Dedifferentiated amniotic fluid mesenchymal stem cell (primary cell): ENCODE results near the gene RAB40AL.
"Not testable (repeated sequence)": the region's sequence is repeated elsewhere in the genome, so short reads cannot be mapped to it uniquely, and the experiment has no call there.

Source experiments
- DNase-seq: peaks from one replicate; pipeline ENCODE4 v3.0.0-alpha.2; 2016; ENCODE audit errors: extremely low spot score

RAB40AL gene, protein sequence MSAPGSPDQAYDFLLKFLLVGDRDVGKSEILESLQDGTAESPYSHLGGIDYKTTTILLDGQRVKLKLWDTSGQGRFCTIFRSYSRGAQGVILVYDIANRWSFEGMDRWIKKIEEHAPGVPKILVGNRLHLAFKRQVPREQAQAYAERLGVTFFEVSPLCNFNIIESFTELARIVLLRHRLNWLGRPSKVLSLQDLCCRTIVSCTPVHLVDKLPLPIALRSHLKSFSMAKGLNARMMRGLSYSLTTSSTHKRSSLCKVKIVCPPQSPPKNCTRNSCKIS

DNA sequence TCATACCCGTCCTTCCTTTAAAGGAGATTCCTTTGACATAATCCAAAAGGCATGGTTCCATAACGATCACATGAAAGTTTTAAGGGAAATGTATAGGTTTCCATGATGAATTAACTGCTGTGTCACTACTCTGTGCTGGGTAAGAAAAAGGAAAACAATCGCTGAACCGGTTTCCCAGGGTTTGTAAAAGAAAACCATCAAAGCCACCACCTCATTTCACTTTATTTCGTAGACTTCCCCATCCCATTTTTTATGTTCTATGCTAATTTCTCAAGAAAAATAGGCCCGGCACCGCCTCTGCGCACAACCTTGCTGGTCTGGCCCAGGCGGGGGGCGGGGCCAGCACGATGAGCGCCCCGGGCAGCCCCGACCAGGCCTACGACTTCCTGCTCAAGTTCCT is at the start of gene RAB40AL:
Gene RAB40AL (plus strand): TSS at position 301 of the 400 bp plus-strand sequence. CDS start 47 bp downstream, at position 348.
- not testable (repeated sequence) for DNase-seq

DNA sequence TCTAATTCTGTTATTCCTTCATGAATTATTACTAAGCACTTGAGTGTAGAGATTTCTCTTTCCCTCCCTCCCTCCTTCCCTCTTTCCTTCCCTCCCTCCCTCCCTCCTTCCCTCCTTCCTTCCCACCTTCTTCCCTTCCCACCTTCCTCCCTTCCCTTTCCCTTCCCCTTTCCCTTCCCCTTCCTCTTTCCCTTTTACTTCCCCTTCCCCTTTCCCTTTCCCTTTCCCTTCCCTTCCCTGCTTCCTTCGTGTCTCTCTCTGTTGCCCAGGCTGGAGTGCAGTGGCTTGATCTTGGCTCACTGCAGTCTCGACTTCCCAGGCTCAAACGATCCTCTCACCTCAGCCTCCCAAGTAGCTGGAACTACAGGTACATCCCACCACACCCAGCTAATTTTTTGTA is 49.4 kb upstream of the RAB40AL start:
- no peak for DNase-seq

DNA sequence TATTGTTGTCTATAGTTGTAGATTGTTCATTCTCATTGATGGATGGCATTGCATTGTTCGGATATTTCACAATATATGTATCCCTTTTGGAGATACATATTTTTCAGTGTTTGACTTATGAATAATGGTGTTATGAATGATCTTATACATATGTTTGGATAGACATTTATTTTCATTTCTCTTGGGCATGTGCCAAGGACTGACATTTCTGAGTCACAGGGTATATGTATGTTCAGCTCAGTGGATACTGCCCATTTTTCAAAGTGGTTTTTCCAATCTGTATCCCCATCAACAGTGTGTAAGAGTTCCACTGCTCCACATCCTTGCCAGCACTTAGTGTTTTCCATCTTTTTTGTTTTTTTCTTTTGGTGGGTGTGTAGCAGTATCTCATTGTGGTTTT is 45.0 kb upstream of the RAB40AL start:
- DNase-seq, result no peak

DNA sequence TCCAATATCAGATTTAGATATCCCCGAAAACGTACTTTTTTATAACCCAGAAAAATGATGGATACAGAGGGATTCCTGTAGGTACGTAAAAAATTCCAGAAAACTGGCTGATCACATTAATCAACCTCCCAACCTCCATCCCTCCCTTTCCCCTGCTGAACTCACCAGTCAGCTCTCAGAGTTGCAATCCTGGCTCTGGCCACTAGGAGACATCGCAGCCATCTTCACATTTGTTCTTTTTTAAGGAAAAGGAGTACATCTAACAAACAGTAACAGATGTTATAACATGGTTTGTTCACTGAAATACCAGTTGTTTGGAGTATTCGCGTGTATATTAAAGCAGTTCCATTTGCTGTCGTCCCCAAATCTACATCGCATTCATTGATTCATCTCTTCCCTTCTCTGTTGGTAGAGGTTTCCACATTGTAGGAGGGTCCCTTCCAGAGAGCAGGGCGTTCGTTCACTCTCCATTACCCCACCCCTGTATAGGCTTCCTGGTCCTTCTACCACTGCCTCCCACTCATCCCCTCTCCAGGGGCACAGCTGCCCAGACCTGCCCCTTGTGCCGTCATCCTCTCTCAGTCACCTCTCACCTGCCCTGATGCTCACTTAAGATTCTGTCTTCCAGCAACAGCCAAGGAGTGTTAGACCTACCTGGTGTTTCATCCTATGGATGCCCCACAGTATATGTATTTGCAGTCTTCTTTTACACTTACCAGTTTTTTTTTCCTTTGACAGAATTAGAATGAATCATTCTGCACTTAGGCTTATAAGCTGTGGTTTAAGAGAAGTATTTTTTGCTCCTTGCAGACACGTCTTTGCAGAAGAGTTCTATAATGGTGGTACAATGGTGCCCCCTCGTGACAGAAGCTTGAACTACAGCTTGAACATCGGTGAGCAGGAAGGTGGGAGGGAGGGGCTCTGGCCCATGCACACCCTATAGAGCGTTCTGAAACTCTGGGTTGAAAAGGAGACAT is 36.8 kb upstream of the RAB40AL start:
- DNase-seq, result peak; percentile 54

DNA sequence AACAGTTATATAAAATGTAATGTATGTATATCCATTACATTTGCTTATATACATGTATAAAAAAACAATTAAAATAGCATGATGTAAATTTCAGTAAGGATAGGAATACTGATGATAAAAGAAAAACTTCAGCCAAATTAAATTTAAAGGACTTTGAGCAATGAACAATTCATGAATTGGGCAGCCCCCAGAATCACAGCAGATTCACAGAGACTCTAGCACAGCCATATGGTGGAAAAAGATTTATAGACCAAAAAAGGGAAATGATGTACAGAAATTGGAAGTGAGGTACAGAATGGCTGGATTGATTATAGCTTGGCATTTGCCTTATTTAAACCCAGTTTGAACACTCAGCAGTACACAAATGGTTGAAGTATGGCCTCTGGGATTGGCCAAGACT is 34.7 kb upstream of the RAB40AL start:
- no peak for DNase-seq

DNA sequence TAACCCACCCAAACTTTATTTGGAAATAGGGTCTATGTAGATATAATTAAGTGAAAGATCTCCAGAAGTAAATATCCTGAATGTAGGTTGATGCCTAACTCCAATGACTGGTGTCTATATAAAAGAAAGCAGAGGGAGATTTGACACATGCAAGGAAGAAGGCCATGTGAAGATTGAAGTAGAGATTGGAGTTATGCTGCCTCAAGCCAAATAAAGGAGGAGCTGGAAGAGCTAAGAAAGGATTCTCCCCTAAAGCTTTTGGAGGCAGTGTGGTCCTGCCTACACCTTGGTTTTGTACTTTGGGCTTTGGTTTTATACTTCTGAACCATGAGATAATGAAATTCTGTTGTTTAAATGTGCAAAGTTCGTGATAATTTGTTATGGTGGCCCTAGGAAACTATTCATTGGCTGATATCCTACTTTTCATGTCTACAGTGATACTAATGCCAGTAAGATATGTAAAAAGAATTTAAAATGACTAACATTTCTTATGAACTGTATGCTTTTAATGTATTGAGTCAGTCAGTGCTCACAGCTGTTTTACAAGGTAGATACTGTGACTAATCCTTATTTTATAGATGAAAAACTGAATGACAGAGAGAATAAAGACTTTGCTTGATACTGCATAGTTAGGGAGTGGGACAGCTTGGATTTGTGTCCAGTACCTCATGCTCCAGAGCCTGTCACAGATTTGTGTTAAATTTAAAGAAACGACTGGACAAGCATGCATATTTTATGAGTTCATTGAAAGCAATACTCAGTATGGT is 5.9 kb upstream of the RAB40AL start:
- DNase-seq, result no peak

DNA sequence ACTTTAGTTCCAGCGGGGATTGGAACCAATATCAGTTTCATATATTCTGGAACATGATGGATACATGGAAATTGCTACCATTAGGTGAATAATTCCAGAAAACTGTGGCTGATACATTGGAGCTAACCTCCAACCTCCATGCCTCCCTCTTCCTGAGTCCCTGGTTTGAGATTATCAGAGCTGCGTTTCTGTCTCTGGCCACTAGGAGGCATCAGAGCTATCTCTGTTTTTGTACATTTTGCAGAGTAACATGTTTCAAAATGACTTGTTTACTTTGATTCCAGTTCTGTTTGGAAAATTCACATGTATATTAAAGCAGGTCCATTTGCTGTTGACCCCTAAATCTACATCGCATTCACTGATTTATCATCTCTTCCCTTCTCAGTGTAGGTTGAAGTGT is 2.4 kb upstream of the RAB40AL start:
- no peak for DNase-seq

DNA sequence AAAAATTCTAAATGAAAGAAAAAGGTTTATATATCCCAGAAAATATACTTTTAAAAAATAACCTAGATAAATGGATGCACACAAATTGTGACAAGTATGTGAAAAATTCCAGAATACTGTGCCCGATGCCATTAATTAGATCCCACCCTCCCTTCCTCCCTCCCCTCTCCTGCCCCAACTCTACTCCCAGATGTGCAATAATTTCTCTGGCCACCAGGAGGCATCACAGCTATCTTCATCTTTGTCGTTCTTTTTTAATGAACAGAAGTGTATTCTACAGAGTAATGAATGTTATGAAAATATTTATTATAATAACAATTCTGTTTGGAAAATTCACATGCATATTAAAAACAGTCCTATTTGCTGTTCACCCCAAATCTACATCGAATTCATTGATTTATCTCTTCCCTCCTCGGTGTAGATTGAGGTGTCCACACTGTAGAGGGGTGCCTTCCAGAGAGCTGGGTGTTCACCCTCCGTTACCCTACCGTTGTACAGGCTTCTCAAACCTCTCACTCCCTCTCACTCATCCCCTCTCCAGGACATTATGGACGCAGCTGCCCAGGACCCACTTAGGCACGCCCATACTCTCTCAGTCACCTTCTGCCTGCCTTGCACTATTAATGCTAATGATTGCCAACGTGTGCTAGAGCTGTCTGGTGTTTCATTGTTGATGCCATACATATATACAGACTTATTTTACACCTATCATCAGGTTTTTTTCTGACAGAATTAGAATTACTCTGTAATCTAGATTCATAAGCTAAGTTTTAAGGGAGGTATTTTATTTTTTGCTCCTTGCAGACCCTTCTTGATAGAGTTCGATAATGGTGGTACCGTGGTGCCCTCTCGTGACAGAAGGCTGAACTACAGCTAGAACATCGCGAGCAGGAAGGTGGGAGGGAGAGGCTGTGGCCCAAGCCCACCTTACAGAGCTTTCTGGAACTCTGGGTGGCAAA is 14.1 kb downstream of the RAB40AL start:
- peak; percentile 20 for DNase-seq

DNA sequence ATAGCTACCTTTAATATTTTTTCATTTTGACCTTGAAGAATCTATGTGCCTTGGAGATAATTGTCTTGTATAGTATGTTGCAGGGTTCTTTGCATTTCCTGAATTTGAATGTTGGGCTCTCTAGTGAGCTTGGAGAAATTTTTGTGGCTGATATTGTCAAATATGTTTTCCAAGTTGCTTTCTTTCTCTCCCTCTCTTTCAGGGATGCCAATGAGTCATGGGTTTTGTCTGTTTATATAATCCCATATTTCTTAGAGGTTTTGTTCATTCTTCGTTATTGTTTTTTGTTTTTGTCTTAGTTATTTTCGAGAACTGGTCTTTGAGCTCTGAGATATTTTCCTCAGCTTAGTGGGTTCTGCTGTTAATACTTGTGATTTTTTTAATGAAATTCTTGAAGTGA is 20.7 kb downstream of the RAB40AL start:
- DNase-seq, result peak; percentile 25

DNA sequence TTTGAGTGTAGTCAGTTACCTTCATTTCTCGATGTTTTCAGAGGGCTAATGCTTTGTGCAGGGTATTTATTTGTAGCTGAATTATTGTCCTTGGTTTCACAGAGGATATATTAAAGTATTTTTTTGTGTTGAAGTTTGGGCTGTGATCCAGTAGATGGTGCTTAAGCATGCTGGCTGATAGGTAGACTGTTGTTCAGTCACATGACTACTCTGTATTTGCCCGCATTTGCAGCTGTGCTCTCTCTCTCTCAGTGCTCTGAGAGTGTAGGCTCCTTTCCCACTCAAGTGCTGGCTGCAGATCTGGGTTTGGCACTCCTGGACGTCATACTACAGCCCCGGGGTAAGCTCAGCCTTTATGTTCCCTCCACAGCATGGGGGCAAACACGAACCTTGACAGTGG is 21.7 kb downstream of the RAB40AL start:
- DNase-seq, result no peak

DNA sequence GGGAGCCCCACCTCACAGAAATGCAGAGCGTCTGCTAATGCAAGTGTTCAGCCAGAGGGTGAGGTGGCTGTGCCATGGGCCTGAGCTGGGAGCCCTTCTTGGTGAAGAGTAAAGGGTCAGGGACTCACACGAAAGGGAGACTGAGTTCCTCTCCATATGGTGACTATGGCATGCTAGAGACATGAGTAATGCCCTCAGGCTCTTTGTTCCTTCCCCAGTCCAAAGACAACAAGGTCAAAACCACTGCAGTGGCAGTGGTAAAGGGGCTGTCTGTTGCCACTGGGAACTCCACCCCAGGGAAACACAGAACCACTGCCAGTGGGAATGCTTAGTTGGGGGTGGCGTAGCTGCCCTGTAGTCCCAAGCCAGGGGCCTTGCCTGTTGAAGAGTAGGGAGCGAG is 22.4 kb downstream of the RAB40AL start:
- DNase-seq, result peak; percentile 76

DNA sequence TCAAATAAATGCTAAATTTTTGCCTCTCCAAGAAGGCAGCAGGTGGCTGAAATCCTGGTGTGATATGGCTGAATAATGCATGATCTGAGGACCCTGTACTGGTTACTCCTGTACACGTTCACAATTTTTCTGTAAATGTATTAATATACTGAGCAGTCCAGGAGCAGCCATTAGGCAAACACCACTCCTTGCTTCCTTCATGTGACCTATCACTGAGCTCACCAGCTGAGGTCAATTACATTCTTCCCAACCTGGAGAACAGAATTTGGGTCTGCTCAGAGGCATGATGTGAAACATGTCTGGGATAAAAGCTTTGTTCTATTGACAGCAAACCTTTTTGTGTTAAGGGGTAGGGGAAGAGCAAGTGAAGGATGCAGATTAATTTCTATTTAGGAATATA is 26.9 kb downstream of the RAB40AL start:
- no peak for DNase-seq

DNA sequence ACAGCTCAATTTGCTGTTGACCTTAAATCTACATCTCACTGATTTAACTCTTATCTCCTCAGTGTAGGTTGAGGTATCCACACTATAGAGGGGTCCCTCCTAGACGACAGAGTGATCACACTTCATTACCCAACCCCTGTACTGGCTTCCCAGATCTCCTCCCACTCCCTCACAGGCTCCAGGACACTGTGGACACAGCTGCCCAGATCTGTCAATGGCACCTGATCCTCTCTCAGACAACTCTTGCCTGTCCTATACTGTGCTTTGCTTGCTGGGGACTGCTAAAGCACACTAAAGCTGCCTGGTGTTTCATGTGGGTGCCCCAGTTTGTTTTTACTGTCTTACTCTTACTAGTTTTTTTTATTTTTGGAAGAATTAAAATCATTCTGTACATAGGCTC is 27.9 kb downstream of the RAB40AL start:
- no peak for DNase-seq

DNA sequence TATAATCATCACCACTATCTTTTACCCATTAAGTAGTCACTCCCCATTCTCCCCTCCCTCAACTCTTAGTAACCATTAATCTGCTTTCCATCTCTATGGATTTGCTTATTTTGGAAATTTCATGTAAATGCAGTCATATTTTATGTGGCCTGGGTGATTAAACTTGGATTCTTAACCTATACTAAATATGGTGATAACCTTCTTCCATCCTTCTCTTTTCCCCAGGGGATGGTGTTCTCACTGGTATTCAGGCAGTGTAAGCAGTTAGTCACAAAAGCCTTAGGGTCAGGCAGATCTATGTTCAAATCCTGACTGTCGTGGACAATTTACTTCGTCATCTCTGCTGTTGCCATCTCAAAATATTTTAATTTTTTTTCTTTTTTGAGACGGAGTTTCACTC is 29.6 kb downstream of the RAB40AL start:
- no peak for DNase-seq

DNA sequence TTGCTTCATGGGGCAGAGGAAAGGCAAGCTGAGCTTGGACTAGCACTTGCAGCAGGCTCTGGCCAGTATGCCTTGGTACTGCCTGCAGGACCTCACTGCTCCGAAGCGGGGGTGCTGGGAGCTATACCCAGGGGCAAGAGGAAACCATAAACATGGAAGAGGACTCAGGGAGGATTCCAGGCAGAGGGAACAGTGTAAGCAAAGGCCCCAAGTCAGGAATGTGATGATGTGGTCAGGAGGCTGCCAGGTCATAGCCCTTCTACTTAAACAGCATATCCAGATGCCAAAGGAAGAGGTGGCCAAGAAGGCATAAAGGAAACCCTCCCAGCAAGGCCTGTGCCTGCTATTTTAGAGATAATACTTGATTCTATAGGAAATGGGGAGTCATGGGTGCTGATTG is 31.1 kb downstream of the RAB40AL start:
- DNase-seq, result no peak

DNA sequence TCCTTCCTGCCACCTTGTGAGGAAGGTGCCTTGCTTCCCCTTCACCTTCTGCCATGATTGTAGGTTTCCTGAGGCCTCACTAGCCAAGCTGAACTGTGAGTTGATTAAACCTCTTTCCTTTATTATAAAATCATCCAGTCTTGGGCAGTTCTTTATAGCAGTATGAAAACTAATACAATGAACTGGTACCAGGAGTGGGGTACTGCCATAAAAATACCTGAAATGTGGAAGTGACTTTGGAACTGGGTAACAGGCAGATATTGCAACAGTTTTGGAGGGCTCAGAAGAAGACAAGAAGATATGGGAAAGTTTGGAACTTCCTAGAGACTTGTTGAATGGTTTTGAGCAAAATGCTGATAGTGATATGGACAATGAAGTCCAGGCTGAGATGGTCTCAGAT is 34.5 kb downstream of the RAB40AL start:
- DNase-seq, result not testable (repeated sequence)

DNA sequence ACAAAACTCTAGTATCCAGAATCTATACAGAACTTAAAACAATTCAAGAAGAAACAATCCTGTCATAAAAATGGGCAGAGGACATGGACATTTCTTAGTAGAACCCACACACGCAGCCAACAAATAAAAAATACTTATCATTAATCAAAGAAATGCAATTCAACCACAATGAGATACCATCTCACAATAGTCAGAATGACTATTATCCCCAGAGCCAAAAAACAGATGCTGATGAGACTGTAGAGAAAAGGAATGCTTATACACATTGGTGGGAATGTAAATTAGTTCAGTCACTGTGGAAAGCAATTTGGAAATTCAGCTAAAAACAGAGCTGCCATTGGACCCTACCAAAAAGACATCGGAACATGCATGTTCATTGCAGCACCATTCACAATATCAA is 37.9 kb downstream of the RAB40AL start:
- DNase-seq, result no peak

DNA sequence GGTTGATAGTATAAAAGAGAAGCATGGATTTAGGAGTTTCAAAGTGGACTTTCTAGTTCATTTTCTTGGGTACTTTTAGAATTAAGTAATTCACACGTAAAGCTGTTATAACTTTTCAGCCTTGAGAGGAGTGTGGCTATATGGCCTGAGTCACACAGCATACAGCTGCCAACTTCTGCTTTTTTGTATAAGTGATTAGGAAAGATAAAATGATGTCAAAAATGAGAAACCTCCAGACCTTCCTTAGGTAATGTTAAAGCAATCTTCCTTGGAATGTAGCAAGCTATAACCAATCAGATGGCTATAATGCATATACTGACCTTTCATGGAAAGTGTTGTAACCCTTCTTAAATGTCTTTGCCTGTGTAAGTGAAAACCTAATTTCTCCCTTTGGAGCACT is 39.2 kb downstream of the RAB40AL start:
- DNase-seq, result no peak

DNA sequence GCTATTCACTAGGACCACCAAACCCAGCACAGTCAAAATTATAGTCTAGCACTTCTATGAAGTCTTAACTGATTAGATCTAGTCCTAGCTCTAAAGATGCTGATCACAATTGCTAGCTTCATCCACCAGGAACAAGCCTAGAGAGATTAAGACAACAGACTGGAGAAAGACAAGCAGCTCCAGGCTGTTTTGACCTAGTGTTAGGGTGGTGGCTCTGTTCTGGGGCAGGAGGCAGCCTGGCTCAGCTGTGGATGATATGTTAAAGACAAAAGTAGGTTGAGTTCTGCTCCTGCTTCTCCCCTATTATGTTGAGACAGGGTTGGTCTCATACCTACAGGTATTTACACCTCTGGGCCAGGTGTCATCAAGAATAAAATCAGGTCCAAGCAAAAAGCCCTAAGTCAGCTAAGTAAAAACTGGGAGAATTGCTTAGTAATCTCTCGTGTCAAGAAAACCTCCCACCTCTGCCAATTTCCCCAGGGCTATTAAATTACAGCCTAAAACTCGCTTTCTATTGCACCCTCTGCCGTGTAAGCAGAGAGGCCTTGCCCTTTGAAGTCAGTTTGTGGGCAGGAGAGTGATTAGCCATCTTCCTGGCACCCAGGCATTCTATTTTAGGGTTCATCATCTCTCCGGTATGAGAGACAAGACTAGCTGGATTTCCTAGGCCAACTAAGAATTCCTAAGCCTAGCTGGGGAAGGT is 39.9 kb downstream of the RAB40AL start:
- DNase-seq, result peak; percentile 21

DNA sequence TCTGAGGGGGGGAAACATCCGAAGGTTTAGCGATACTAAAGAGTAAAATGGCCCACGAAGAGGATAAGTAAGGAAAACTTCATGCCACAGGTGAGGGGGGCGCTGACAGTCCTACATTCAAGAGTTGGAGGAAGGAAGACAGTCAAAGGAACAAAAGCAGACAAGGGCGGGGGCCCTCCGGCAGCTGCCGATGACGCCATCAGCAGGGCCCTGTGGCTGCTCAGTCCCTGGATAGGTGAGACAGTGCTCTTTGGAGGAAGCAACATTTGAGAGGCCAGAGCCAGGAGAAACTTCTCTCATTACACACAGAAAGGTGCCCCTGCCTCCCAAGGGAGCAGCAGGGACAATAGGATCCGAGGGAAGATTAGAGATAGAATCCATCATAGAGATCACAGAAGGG is 41.5 kb downstream of the RAB40AL start:
- DNase-seq, result no peak
